ENCODE measurements around the gene C9orf50. TPM values are rescaled to one million over a fixed set of nuclear protein-coding genes. Genes with fewer than 3 reads are reported as not detected.

C9orf50 gene
- total RNA-seq, 1 donor from 2014 or later: not detected

DNA sequence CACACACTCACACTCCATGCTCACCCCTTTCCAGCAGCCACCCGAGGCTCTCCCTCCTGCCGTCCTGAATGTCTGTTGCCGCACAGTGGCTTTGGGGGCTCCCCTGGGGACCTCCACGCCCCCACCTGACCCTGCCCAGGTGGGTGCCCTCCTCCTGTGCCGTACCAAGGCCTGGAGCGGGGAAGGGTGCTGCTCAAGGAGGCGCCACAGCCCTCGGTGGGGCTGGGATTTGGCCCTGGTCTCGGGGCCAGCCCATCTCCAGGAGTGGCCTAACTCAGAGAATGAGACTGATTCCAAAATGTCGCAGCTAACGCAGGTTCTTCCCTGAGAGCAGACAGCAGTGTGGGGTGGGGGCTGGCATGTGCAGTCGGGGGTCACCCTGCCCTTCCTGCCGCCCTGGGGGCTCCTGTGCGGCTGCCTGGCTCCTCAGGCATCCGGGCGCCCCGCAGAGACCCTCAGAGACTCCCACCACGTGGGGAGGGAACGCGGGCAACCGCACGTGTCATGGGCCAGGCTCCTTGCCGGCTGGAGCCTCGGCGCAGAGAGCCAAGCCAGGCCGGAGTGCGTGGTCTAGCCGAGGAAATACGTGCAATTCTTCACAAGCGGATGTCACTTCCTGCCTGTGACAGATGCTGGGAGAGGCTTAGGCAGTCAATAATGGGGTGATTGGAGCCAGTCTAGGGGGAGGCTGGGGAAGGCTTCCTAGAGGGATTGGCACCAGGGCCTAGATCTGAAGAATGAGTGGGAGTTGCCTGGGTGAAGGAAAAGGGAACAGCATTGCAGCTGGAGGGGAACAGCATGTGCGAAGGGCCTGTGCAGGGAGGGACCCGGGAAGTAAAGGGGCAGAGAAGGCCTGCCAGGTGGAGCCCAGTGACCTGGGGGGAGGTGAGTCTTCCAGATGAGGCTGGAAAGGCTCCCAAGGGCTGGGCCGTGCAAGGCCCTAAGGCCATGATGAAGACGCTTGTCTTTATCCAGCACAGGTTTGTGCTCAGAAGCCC, 44.1 kb downstream of the C9orf50 start:
- no peaks in the 10 kb centered on the region for H3K36me3 ChIP-seq (ENCODE audit: control insufficient read depth, insufficient read depth, low read length)
- DNase-seq (ENCODE audit: low read depth): no peak
- no peak overlapping the region for H3K4me3 ChIP-seq (ENCODE audit: low read depth, low read length)
- no peaks in the 10 kb centered on the region for H3K27me3 ChIP-seq (ENCODE audit: control insufficient read depth, insufficient read depth, low read length)
- TF ChIP-seq, protein P1, sequence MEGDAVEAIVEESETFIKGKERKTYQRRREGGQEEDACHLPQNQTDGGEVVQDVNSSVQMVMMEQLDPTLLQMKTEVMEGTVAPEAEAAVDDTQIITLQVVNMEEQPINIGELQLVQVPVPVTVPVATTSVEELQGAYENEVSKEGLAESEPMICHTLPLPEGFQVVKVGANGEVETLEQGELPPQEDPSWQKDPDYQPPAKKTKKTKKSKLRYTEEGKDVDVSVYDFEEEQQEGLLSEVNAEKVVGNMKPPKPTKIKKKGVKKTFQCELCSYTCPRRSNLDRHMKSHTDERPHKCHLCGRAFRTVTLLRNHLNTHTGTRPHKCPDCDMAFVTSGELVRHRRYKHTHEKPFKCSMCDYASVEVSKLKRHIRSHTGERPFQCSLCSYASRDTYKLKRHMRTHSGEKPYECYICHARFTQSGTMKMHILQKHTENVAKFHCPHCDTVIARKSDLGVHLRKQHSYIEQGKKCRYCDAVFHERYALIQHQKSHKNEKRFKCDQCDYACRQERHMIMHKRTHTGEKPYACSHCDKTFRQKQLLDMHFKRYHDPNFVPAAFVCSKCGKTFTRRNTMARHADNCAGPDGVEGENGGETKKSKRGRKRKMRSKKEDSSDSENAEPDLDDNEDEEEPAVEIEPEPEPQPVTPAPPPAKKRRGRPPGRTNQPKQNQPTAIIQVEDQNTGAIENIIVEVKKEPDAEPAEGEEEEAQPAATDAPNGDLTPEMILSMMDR (IDR thresholded peaks at IDR 0.05; ENCODE audit: insufficient read depth, low read length, poor library complexity, severe bottlenecking): no peak

DNA sequence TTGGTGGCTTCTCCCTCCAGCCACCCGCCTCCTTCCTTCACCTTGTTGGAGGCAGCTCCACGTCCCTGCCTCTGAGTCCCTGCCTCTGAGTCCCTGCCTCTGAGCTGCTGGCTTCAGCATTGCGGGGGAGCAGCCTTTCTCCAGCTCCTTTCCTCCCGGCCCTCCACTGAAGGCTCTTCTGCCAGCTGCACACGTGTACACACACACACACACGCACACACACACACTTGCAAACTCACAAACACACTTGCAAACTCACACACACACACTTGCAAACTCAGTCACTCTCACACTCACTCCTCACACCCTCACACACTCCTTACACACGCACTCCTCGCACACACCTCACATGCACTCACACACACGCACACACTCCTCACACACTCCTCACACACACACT, 45.1 kb downstream of the C9orf50 start:
- Histone ChIP-seq H3K36me3 (ENCODE audit: control insufficient read depth, insufficient read depth, low read length) (no peaks in the 10 kb centered on the region), H3K4me3 (ENCODE audit: low read depth, low read length) (no peak overlapping the region), H3K27me3 (ENCODE audit: control insufficient read depth, insufficient read depth, low read length) (no peaks in the 10 kb centered on the region)
- DNase-seq (ENCODE audit: low read depth): no peak
- TF ChIP-seq, protein P1 (IDR thresholded peaks at IDR 0.05; ENCODE audit: insufficient read depth, low read length, poor library complexity, severe bottlenecking): no peak

DNA sequence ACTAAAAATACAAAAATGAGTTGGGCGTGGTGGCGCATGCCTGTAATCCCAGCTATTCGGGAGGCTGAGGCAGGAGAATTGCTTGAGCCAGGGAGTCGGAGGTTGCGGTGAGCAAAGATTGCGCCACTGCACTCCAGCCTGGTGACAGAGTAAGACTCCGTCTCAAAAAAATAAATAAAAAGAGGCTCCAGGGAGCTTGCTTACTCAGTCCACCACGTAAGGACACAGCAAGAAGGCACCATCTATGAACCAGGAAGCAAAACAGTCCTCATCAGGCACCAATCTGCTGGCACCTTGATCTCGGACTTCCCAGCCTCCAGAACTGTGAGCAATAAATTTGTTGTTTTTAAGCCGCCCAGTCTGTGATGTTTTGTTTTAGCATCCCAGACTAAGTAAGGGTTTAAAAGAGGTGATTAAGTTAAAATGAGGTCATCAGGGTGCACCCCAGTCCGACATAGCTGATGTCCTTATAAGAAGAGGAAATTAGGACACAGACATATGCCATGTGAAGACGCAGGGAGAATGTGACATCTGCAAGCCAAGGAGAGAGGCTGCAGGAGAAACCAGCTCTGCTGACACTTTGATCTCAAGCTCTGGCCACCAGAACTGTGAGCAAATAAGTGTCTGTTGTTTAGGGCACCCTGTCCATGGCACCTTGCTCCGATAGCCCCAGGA, 45.9 kb downstream of the C9orf50 start:
- Histone ChIP-seq H3K4me3 (ENCODE audit: low read depth, low read length) (no peak overlapping the region), H3K36me3 (ENCODE audit: control insufficient read depth, insufficient read depth, low read length) (no peaks in the 10 kb centered on the region), H3K27me3 (ENCODE audit: control insufficient read depth, insufficient read depth, low read length) (no peaks in the 10 kb centered on the region)
- DNase-seq (ENCODE audit: low read depth): no peak
- TF ChIP-seq, protein P1 (IDR thresholded peaks at IDR 0.05; ENCODE audit: insufficient read depth, low read length, poor library complexity, severe bottlenecking): no peak

DNA sequence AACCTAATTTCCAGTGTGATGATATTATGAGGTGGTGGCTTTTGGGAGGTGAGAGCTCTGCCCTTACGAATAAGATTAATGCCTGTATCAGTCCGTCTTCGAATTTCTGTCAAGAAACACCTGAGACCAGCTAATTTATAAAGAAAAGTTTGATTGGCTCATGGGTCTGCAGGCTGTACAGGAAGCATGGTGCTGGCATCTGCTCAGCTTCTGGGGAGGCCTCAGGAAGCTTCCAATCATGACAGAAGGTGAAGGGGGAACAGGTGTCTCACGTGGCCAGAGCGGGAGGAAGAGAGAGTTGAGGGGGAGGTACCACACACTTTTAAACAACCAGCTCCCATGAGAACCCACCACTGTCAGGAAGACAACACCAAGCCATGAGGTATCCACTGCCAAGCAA, 46.9 kb downstream of the C9orf50 start:
- H3K36me3 ChIP-seq (ENCODE audit: control insufficient read depth, insufficient read depth, low read length): no peaks in the 10 kb centered on the region
- H3K27me3 ChIP-seq (ENCODE audit: control insufficient read depth, insufficient read depth, low read length): no peaks in the 10 kb centered on the region
- TF ChIP-seq, protein P1 (IDR thresholded peaks at IDR 0.05; ENCODE audit: insufficient read depth, low read length, poor library complexity, severe bottlenecking): no peak
- H3K4me3 ChIP-seq (ENCODE audit: low read depth, low read length): no peak overlapping the region
- DNase-seq (ENCODE audit: low read depth): no peak

DNA sequence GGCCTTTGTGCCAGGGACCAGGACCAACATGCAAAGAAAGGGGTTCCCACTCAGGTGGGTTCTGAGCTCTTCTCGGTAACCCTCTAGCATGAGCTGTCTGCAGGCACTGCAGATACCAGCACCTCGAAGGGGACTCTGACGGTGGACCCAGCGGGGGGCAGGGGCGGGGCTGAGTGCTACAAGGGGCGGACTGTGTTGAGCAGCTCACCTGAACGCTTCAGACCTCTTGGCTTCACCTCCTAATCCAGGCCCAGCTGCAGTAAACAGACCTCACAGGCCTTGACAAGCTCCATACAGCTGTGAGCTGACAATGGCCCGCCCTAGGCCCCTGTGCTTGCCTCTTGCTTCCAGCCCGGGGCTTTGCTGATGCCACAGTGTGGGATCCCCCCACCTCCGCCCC, 48.4 kb downstream of the C9orf50 start:
- no peak for DNase-seq (ENCODE audit: low read depth)
- Histone ChIP-seq H3K4me3 (ENCODE audit: low read depth, low read length) (no peak overlapping the region), H3K36me3 (ENCODE audit: control insufficient read depth, insufficient read depth, low read length) (no peaks in the 10 kb centered on the region), H3K27me3 (ENCODE audit: control insufficient read depth, insufficient read depth, low read length) (no peaks in the 10 kb centered on the region)
- TF ChIP-seq, protein P1 (IDR thresholded peaks at IDR 0.05; ENCODE audit: insufficient read depth, low read length, poor library complexity, severe bottlenecking): no peak
